Stimulated activated CD4-positive, alpha-beta T cell treated with anti-CD3 and anti-CD28 coated beads, Interleukin-4, amount 100 ng/mL, for 48 hours (primary cell): ENCODE results near the gene ANKRD36C.
"Not testable (repeated sequence)": the region's sequence is repeated elsewhere in the genome, so short reads cannot be mapped to it uniquely, and the experiment has no call there.

Source experiments
- DNase-seq, 2 donors: peaks; one replicate each; pipeline ENCODE4 v3.0.0-alpha.2; 2020; ENCODE audit warnings: low read depth in 2 of 2

Gene ANKRD36C

GRCh38 chr2:95799147-95799889 lies 192.3 kb downstream of the ANKRD36C start:
- DNase-seq = not testable (repeated sequence)

DNA sequence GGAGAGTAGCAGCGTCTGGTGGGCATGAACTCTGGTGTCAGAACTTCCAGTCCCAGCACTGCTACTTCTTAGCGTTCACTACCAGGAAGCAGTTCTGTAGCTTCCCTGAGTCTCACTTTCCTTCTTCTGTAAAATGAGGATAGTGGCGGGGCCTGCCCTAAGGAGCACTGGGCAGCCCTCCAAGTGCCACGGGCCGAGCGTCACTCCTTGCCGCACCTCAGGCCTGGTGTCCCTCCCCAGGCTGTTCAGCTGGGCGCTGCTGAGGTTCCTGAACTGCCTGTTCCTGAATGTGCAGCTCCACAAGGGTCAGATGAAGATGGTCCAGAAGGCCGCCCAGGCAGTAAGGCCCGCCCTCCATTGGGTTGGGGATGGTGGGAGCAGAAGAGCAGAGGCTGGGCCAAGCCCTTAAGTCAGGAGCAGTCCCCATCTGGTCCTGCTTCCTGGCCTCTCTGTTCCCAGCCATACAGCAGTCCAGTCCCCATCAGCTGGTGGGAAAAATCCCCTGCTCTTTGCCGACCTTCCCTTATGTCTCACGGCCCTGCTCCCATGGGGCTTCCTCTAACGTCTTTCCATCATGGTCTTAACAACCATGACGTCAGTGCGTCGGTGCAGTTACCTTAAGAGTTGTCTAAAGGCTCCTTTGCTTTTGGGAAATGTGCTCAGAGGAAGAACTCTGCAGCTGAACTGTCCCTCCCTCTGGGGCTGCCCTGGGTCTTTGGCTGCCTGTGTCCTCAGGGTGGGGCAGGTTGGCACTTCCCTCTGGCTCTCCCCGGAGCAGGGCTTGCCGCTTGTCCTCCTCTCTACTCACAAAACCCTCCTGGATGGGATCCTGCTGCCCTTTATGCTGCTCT lies 195.2 kb downstream of the ANKRD36C start:
- DNase-seq = not testable (repeated sequence)

GRCh38 chr2:95793970-95794369 lies 197.7 kb downstream of the ANKRD36C start:
- not testable (repeated sequence) for DNase-seq

- not testable (repeated sequence) for DNase-seq
Observed at GRCh38 chr2:95790180-95790579, 201.4 kb downstream of the ANKRD36C start.

DNA sequence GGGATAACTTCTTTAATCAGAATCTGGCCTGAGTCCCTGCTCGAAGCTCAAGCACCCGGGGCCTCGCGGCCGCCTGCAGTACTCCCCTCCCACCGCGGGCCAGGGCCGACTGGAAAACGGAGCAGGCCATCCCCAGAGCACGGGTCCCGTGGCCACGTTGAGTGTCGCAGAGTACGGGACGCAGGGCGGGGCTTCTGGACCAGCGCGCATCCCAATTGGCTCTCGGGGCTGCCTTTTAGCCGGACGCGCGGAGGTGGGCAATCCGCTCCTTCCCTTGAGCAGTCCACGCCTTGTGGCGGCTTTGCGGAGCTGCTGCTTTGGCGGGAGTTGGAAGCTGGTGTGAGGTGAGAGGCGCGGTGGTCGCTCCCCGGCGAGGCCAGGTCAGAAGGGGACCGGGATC lies 202.2 kb downstream of the ANKRD36C start:
- not testable (repeated sequence) for DNase-seq

DNA sequence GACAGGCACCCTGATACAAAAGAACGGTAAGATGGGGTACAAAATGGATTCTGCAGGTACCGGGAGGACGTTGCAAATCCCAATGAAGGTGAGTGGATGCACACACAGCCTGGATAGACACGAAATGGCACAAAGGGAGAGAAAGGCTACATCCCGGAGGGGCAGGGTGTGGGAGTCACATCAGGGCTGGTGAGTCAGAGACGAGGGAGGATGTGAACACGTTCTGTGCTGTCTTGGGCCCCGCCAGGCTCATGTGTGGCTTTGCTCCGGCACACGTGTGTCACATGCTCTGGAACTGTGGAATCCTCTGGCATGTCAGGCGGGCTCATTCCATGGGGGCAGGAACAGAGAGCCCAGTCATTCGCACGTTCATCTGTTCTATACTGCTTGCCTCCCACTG lies 203.0 kb downstream of the ANKRD36C start:
- not testable (repeated sequence) for DNase-seq
